Karpas-422 (cell line): Measurements from ENCODE around the gene TAF5L. TPM values are rescaled to one million over a fixed set of nuclear protein-coding genes. Genes with fewer than 3 reads are reported as not detected.

Experiments used
- DNase-seq: peaks from one replicate; pipeline ENCODE4 v3.0.0-alpha.2; 2015
- H2AFZ ChIP-seq: fragments of 200-600 bp; sonication (generic); 2 replicates; pipeline ENCODE4 v1.6.1; 2014; ENCODE audit warnings: antibody characterized with exemption, low read length, mixed read lengths
- H3K27ac ChIP-seq: fragments of 200-600 bp; sonication (generic); 2 replicates; pipeline ENCODE4 v1.5.1; 2014; ENCODE audit warnings: mild to moderate bottlenecking, low read length, moderate library complexity
- H3K27me3 ChIP-seq: fragments of 200-600 bp; sonication (generic); 2 replicates; pipeline ENCODE4 v1.6.1; 2014; ENCODE audit warnings: low read length, mixed read lengths
- H3K36me3 ChIP-seq: fragments of 200-600 bp; sonication (generic); 2 replicates; pipeline ENCODE4 v1.6.1; 2014; ENCODE audit warnings: low read length, mixed read lengths; ENCODE audit not compliant: insufficient read depth
- H3K4me1 ChIP-seq: fragments of 200-600 bp; sonication (generic); 2 replicates; pipeline ENCODE4 v1.6.1; 2014; ENCODE audit warnings: mild to moderate bottlenecking, low read length, mixed read lengths
- H3K4me2 ChIP-seq: fragments of 200-600 bp; sonication (generic); 2 replicates; pipeline ENCODE4 v1.6.1; 2014; ENCODE audit warnings: low read length, low read depth, mild to moderate bottlenecking; ENCODE audit not compliant: poor library complexity, severe bottlenecking
- H3K4me3 ChIP-seq: fragments of 200-600 bp; sonication (generic); 2 replicates; pipeline ENCODE4 v1.5.1; 2014; ENCODE audit warnings: mild to moderate bottlenecking, antibody characterized with exemption, low read length, mixed read lengths
- H3K79me2 ChIP-seq: fragments of 200-600 bp; sonication (generic); 2 replicates; pipeline ENCODE4 v1.6.1; 2014; ENCODE audit warnings: mild to moderate bottlenecking, low read length, mixed read lengths
- H3K9ac ChIP-seq: fragments of 200-600 bp; sonication (generic); 2 replicates; pipeline ENCODE4 v1.6.0; 2014; ENCODE audit warnings: low read length
- H3K9me2 ChIP-seq: fragments of 200-600 bp; sonication (generic), shearing (Covaris generic); replicated peaks from 2 replicates; pipeline ENCODE4 v1.6.0; 2014; ENCODE audit warnings: mild to moderate bottlenecking, low read length, moderate library complexity; ENCODE audit not compliant: insufficient read depth
- H3K9me3 ChIP-seq: fragments of 300-700, 200-600 bp; sonication (generic); 2 replicates; pipeline ENCODE4 v1.6.1; 2014; ENCODE audit warnings: low read length, mixed read lengths
- H4K20me1 ChIP-seq: fragments of 200-600 bp; sonication (generic); 2 replicates; pipeline ENCODE4 v1.6.1; 2014; ENCODE audit warnings: mild to moderate bottlenecking, antibody characterized with exemption, low read length, low read depth; ENCODE audit not compliant: insufficient read depth
- total RNA-seq: library from RNA; depleted of rRNA; stranded (reverse); fragments of >200 nt; shearing (Covaris generic); gene quantifications from 2 replicates; pipeline ENCODE4 v1.2.3, GENCODE V29; 2014; ENCODE audit warnings: low replicate concordance

Gene TAF5L
- total RNA-seq, 1 experiment from 2014 or later: 32.6 TPM

DNA sequence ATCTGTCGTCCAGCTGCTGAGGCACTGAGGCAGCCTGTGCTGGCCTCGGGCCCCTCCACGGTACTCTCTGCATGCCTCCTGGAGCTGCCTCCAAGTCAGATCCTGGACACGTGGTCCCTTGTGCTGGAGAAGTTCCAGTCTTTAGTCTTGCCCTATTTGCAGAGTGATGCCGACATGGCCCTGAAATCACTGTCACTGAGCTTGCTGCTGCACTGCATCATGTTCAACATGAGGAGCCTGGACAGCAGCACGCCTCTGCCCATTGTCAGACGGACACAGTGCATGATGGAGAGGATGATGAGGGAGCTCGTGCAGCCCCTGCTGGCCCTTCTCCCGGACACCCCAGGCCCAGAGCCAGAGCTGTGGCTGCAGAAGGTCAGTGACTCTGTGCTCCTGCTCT, 10.1 kb upstream of the TAF5L start:
- Histone ChIP-seq H3K79me2 (peaks cover 96% of the 10 kb centered on the region), H3K9ac (no peak overlapping the region), H3K9me3 (no peaks in the 10 kb centered on the region), H2AFZ (no peak overlapping the region), H4K20me1 (peaks cover 24% of the 10 kb centered on the region; the same call in 1 of the 2 replicates), H3K4me1 (no peaks in the 10 kb centered on the region), H3K4me2 (no peak overlapping the region), H3K4me3 (no peak overlapping the region), H3K36me3 (peaks cover 53% of the 10 kb centered on the region), H3K27ac (no peak overlapping the region), H3K27me3 (no peaks in the 10 kb centered on the region), H3K9me2 (no peaks in the 10 kb centered on the region)
- DNase-seq: no peak

DNA sequence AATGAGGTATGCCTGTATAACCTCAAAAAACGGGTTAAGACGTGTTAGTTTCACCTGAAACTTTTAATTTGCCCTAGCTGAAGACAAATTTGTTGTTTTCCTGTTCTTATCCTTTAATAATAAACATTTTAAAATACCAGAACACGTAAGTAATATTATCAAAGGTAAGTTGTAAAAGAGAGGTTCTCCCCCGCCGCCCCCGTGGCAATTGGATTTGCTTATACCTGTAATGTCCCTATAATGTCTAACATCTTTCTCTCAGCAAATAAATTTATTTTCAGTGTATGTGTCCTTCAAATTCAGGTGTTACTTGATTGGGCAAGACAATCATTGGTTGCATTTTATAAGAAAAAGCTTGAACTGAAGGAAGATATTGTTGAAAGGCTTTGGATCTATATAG, 6.0 kb upstream of the TAF5L start:
- no peak for DNase-seq
- Histone ChIP-seq H3K4me2 (no peak overlapping the region), H3K9me3 (no peaks in the 10 kb centered on the region), H3K9me2 (no peaks in the 10 kb centered on the region), H3K9ac (no peak overlapping the region), H3K4me3 (no peak overlapping the region), H3K27ac (no peak overlapping the region), H3K27me3 (no peaks in the 10 kb centered on the region), H4K20me1 (peaks cover 20% of the 10 kb centered on the region; the same call in 1 of the 2 replicates), H3K36me3 (peaks cover 54% of the 10 kb centered on the region), H3K79me2 (peaks cover 97% of the 10 kb centered on the region), H2AFZ (no peak overlapping the region), H3K4me1 (peaks cover 16% of the 10 kb centered on the region)

GRCh38 chr1:229631148-229631547, 5.2 kb upstream of the TAF5L start:
- peaks cover 16% of the 10 kb centered on the region for H3K4me1 ChIP-seq
- no peaks in the 10 kb centered on the region for H3K9me2 ChIP-seq
- H3K27me3 ChIP-seq: no peaks in the 10 kb centered on the region
- H2AFZ ChIP-seq: no peak overlapping the region
- DNase-seq: no peak
- H3K36me3 ChIP-seq: peaks cover 46% of the 10 kb centered on the region
- no peak overlapping the region for H3K27ac ChIP-seq
- H3K4me2 ChIP-seq: no peak overlapping the region
- peaks cover 97% of the 10 kb centered on the region for H3K79me2 ChIP-seq
- H3K9me3 ChIP-seq: no peaks in the 10 kb centered on the region
- no peak overlapping the region for H3K9ac ChIP-seq
- H4K20me1 ChIP-seq: peaks cover 14% of the 10 kb centered on the region; the same call in 1 of the 2 replicates
- no peak overlapping the region for H3K4me3 ChIP-seq

DNA sequence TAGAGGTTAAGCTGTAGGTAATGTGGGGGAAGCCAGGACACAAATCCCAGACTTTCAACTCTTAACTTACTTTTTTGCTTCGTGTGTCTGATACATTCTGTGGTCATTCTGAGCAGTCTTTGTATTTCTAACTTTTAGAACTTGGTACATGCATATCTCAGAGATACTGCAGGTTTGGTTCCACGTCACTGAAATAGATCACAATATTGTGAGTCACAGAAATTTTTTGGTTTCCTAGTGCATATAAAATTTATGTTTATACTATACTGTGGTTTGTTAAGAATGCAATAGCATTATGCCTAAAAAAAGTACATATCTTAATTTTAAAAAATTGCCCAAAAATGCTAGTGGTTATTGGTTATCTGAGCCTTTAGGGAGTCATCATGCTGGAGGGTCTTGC, 3.3 kb upstream of the TAF5L start:
- Histone ChIP-seq H3K27ac (no peak overlapping the region), H3K36me3 (peaks cover 29% of the 10 kb centered on the region; the same call in 1 of the 2 replicates), H3K27me3 (no peaks in the 10 kb centered on the region), H3K9me3 (no peaks in the 10 kb centered on the region), H2AFZ (no peak overlapping the region), H3K9me2 (no peaks in the 10 kb centered on the region), H3K4me2 (no peak overlapping the region), H4K20me1 (peaks cover 3% of the 10 kb centered on the region; the same call in 1 of the 2 replicates), H3K79me2 (peaks cover 91% of the 10 kb centered on the region), H3K4me1 (peaks cover 20% of the 10 kb centered on the region), H3K9ac (no peak overlapping the region), H3K4me3 (no peak overlapping the region)
- DNase-seq: no peak

- Histone ChIP-seq H2AFZ (no peak overlapping the region), H3K4me1 (peaks cover 39% of the 10 kb centered on the region), H3K27ac (peak overlapping the region; percentile 59; the same call in 1 of the 2 replicates), H3K4me3 (peak overlapping the region; percentile 96), H3K9ac (peak overlapping the region; percentile 96), H4K20me1 (peaks cover 3% of the 10 kb centered on the region; the same call in 1 of the 2 replicates), H3K9me3 (no peaks in the 10 kb centered on the region), H3K36me3 (peaks cover 16% of the 10 kb centered on the region; the same call in 1 of the 2 replicates), H3K79me2 (peaks cover 91% of the 10 kb centered on the region), H3K27me3 (no peaks in the 10 kb centered on the region), H3K4me2 (peak overlapping the region; percentile 79), H3K9me2 (no peaks in the 10 kb centered on the region)
- DNase-seq: no peak
Measured at GRCh38 chr1:229627003-229627402, 1.1 kb upstream of the TAF5L start.

DNA sequence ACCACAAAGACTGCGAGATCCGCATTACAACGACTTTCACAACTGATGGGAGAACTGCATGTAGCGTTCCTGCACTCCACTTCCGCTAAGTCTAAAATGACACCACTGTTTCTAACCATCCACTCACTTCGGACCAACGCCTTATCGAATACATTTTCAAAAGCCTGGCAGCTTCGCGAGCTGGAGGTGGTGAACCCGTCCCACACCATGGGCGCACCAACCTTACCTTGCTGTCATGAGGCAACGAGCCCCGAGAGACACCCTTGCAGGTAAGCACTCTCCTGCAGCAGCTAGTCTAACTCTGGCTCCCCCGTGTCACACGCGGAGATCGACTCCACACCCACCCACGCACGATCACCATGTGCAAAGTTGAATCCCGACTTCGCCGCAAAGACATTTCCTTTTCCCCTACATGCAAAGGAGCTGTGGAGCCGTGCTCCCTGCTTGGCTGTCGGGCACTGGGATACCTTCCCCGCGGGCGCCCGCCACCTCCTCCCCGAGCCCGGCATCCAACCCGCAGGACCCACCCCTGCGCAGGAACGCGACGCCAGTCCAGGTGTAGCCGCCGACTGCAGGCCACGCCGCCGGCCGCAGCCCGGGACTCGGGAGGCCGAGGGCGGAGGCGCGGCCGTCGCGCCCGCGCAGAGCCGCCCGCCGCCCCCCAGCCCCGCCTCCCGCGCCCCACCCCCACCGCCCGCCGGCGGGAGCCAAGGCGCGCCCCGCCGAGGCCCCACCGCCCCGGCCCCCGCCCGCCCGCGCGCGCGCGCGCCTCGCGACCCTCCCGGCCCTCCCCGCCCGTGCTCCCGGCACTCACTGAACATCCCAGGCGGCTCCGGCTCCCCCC, 629 bp downstream of the TAF5L start:
- H3K9me3 ChIP-seq: no peaks in the 10 kb centered on the region
- H3K27ac ChIP-seq: peak overlapping the region; percentile 68
- no peaks in the 10 kb centered on the region for H3K27me3 ChIP-seq
- no peaks in the 10 kb centered on the region for H3K9me2 ChIP-seq
- H3K79me2 ChIP-seq: peaks cover 92% of the 10 kb centered on the region
- peaks cover 13% of the 10 kb centered on the region; the same call in 1 of the 2 replicates for H3K36me3 ChIP-seq
- DNase-seq: peak; percentile 79
- H3K4me1 ChIP-seq: peaks cover 44% of the 10 kb centered on the region
- peak overlapping the region; percentile 96 for H3K9ac ChIP-seq
- peak overlapping the region; percentile 80 for H3K4me2 ChIP-seq
- H2AFZ ChIP-seq: peak overlapping the region; percentile 70; the same call in 1 of the 2 replicates
- H3K4me3 ChIP-seq: peak overlapping the region; percentile 96
- H4K20me1 ChIP-seq: peaks cover 3% of the 10 kb centered on the region; the same call in 1 of the 2 replicates

GRCh38 chr1:229624521-229625070, 1.3 kb downstream of the TAF5L start:
- peak overlapping the region; percentile 89 for H3K9ac ChIP-seq
- peaks cover 13% of the 10 kb centered on the region; the same call in 1 of the 2 replicates for H3K36me3 ChIP-seq
- H4K20me1 ChIP-seq: peaks cover 3% of the 10 kb centered on the region; the same call in 1 of the 2 replicates
- H3K4me2 ChIP-seq: peak overlapping the region; percentile 80
- peaks cover 92% of the 10 kb centered on the region for H3K79me2 ChIP-seq
- DNase-seq: no peak
- peak overlapping the region; percentile 68; the same call in 1 of the 2 replicates for H3K27ac ChIP-seq
- peaks cover 44% of the 10 kb centered on the region for H3K4me1 ChIP-seq
- H2AFZ ChIP-seq: 0 out of 2 replicates have a peak overlapping the region, but pooled peaks have one; percentile 70
- peak overlapping the region; percentile 83 for H3K4me3 ChIP-seq
- no peaks in the 10 kb centered on the region for H3K27me3 ChIP-seq
- no peaks in the 10 kb centered on the region for H3K9me2 ChIP-seq
- H3K9me3 ChIP-seq: no peaks in the 10 kb centered on the region

- H3K27me3 ChIP-seq: no peaks in the 10 kb centered on the region
- H3K36me3 ChIP-seq: peaks cover 6% of the 10 kb centered on the region; the same call in 1 of the 2 replicates
- DNase-seq: no peak
- peaks cover 42% of the 10 kb centered on the region for H3K4me1 ChIP-seq
- H3K9me3 ChIP-seq: no peaks in the 10 kb centered on the region
- H3K9me2 ChIP-seq: no peaks in the 10 kb centered on the region
- H3K4me3 ChIP-seq: peak overlapping the region; percentile 83
- H3K27ac ChIP-seq: no peak overlapping the region
- peak overlapping the region; percentile 89 for H3K9ac ChIP-seq
- H2AFZ ChIP-seq: no peak overlapping the region
- H3K4me2 ChIP-seq: peak overlapping the region; percentile 80
- peaks cover 92% of the 10 kb centered on the region for H3K79me2 ChIP-seq
- peaks cover 2% of the 10 kb centered on the region; the same call in 1 of the 2 replicates for H4K20me1 ChIP-seq
Measured at GRCh38 chr1:229623838-229624237, 2.1 kb downstream of the TAF5L start.
